ENCODE measurements around the gene ABCB6.
A peak's percentile ranks its signal among the peaks of the same experiment; 100 is the strongest.
"Not testable (repeated sequence)": the region's sequence is repeated elsewhere in the genome, so short reads cannot be mapped to it uniquely, and the experiment has no call there.

ABCB6 gene

GRCh38 chr2:219218732-219219701 lies at the start of gene ABCB6:
ABCB6 (minus strand) TSS chr2:219218958; CDS start chr2:219218673, 285 bp downstream.
- DNase-seq: peak; percentile 70

- DNase-seq: no peak
Observed at GRCh38 chr2:219268294-219268693, 49.5 kb upstream of the ABCB6 start.

GRCh38 chr2:219266886-219267285 lies 48.1 kb upstream of the ABCB6 start:
- DNase-seq: no peak

- no peak for DNase-seq
Observed at GRCh38 chr2:219266232-219266631, 47.5 kb upstream of the ABCB6 start.

GRCh38 chr2:219261024-219261855 lies 42.5 kb upstream of the ABCB6 start:
- DNase-seq: no peak

GRCh38 chr2:219258942-219259341 lies 40.2 kb upstream of the ABCB6 start:
- DNase-seq: not testable (repeated sequence)

GRCh38 chr2:219254590-219255201 lies 35.9 kb upstream of the ABCB6 start:
- DNase-seq: peak; percentile 87

GRCh38 chr2:219253753-219254589 lies 35.2 kb upstream of the ABCB6 start, which contains the start of gene TUBA4A:
TUBA4A (minus strand) TSS chr2:219253918; CDS start chr2:219253858, 60 bp downstream.
- peak; percentile 84 for DNase-seq

GRCh38 chr2:219252900-219253752 lies 34.4 kb upstream of the ABCB6 start, which contains the start of gene TUBA4B:
TUBA4B (plus strand) TSS chr2:219253243; CDS start chr2:219253408, 165 bp downstream.
- peak; percentile 33 for DNase-seq

GRCh38 chr2:219252570-219252899 lies 33.8 kb upstream of the ABCB6 start:
- DNase-seq: no peak

GRCh38 chr2:219252084-219252483 lies 33.3 kb upstream of the ABCB6 start:
- DNase-seq: no peak

GRCh38 chr2:219251656-219252055 lies 32.9 kb upstream of the ABCB6 start:
- no peak for DNase-seq

GRCh38 chr2:219250049-219250781 lies 31.5 kb upstream of the ABCB6 start:
- peak; percentile 50 for DNase-seq

GRCh38 chr2:219249203-219249980 lies 30.6 kb upstream of the ABCB6 start:
- DNase-seq: no peak

- no peak for DNase-seq
Observed at GRCh38 chr2:219248845-219249202, 30.1 kb upstream of the ABCB6 start.

- DNase-seq: no peak
Observed at GRCh38 chr2:219247678-219248642, 29.2 kb upstream of the ABCB6 start.

- no peak for DNase-seq
Observed at GRCh38 chr2:219246559-219246958, 27.8 kb upstream of the ABCB6 start.

- no peak for DNase-seq
Observed at GRCh38 chr2:219245899-219246230, 27.1 kb upstream of the ABCB6 start.

All from inflammatory macrophage treated with lipopolysaccharide for 4 hours (primary cell).